SK-N-SH treated with all-trans-retinoic acid at 6 μM for 48 hours (cell line): Measurements from ENCODE around the gene RHBDL1.

Experiments
- ATAC-seq: fragments of 200-7000 bp; cut with Tn5 transposase; 3 replicates; pipeline ENCODE4 v1.9.1; 2020; ENCODE audit warnings: mild to moderate bottlenecking, moderate library complexity
- BACH2 ChIP-seq: fragments of 250-450 bp; sonication (Bioruptor Pico); IDR thresholded peaks from 2 replicates; pipeline ENCODE4 v1.9.0; 2021; ENCODE audit warnings: mild to moderate bottlenecking, borderline replicate concordance
- CREB5 ChIP-seq: fragments of 250-450 bp; sonication (Bioruptor Pico); IDR thresholded peaks from 2 replicates; pipeline ENCODE4 v1.5.1; 2020; ENCODE audit warnings: low read depth, mild to moderate bottlenecking, moderate library complexity
- CSDC2 ChIP-seq: fragments of 250-450 bp; sonication (Bioruptor Pico); IDR thresholded peaks from 2 replicates; pipeline ENCODE4 v1.5.0; 2020; ENCODE audit warnings: mild to moderate bottlenecking, moderate library complexity
- ESRRG ChIP-seq: fragments of 250-450 bp; sonication (Bioruptor Pico); IDR thresholded peaks from 2 replicates; pipeline ENCODE4 v1.6.1; 2021; ENCODE audit warnings: mild to moderate bottlenecking
- GLIS3 ChIP-seq: fragments of 250-450 bp; sonication (Bioruptor Pico); IDR thresholded peaks from 2 replicates; pipeline ENCODE4 v1.5.0; 2020; ENCODE audit warnings: mild to moderate bottlenecking, moderate library complexity
- ISL1 ChIP-seq: fragments of 250-450 bp; sonication (Bioruptor Pico); IDR thresholded peaks from 2 replicates; pipeline ENCODE4 v2.1.2; 2022; ENCODE audit warnings: mild to moderate bottlenecking, moderate library complexity
- OSR1 ChIP-seq: fragments of 250-450 bp; sonication (Bioruptor Pico); IDR thresholded peaks from 2 replicates; pipeline ENCODE4 v1.8.0; 2022; ENCODE audit warnings: moderate library complexity, mild to moderate bottlenecking, inconsistent platforms
- PATZ1 ChIP-seq: fragments of 250-450 bp; sonication (Bioruptor Pico); IDR thresholded peaks from 2 replicates; pipeline ENCODE4 v1.8.0; 2020; ENCODE audit warnings: mild to moderate bottlenecking, moderate library complexity, borderline replicate concordance
- POU6F1 ChIP-seq: fragments of 250-450 bp; sonication (Bioruptor Pico); IDR thresholded peaks from 2 replicates; pipeline ENCODE4 v1.8.0; 2021; ENCODE audit warnings: low read depth, mild to moderate bottlenecking, moderate library complexity, borderline replicate concordance
- PPARA ChIP-seq: fragments of 250-450 bp; sonication (Bioruptor Pico); IDR thresholded peaks from 2 replicates; pipeline ENCODE4 v1.5.0; 2020; ENCODE audit warnings: mild to moderate bottlenecking, borderline replicate concordance
- RARB ChIP-seq: fragments of 250-450 bp; sonication (Bioruptor Pico); IDR thresholded peaks from 2 replicates; pipeline ENCODE4 v1.8.0; 2021; ENCODE audit warnings: mild to moderate bottlenecking, moderate library complexity
- SNAI2 ChIP-seq: fragments of 250-450 bp; sonication (Bioruptor Pico); IDR thresholded peaks from 2 replicates; pipeline ENCODE4 v1.5.0; 2020; ENCODE audit warnings: mild to moderate bottlenecking, moderate library complexity
- TCF4 ChIP-seq: fragments of 250-450 bp; sonication (Bioruptor Pico); IDR thresholded peaks from 2 replicates; pipeline ENCODE4 v1.8.0; 2021; ENCODE audit warnings: mild to moderate bottlenecking, moderate library complexity, borderline replicate concordance
- TOX ChIP-seq: fragments of 250-450 bp; sonication (Bioruptor Pico); IDR thresholded peaks from 2 replicates; pipeline ENCODE4 v1.8.0; 2021; ENCODE audit warnings: mild to moderate bottlenecking, moderate library complexity, borderline replicate concordance
- TSHZ2 ChIP-seq: fragments of 250-450 bp; sonication (Bioruptor Pico); IDR thresholded peaks from 2 replicates; pipeline ENCODE4 v1.5.0; 2020; ENCODE audit warnings: mild to moderate bottlenecking, moderate library complexity
- ZC3H10 ChIP-seq: fragments of 250-450 bp; sonication (Bioruptor Pico); IDR thresholded peaks from 2 replicates; pipeline ENCODE4 v1.5.1; 2021; ENCODE audit warnings: mild to moderate bottlenecking, moderate library complexity
- ZFP3 ChIP-seq: fragments of 250-450 bp; sonication (Bioruptor Pico); IDR thresholded peaks from 2 replicates; pipeline ENCODE4 v1.5.0; 2020; ENCODE audit warnings: mild to moderate bottlenecking, moderate library complexity
- ZFP30 ChIP-seq: fragments of 450-650 bp; formaldehyde crosslinking; IDR thresholded peaks from 2 replicates; pipeline ENCODE4 v1.5.0; 2022; ENCODE audit warnings: mild to moderate bottlenecking, moderate library complexity
- ZNF565 ChIP-seq: fragments of 450-650 bp; formaldehyde crosslinking; conservative IDR thresholded peaks from 2 replicates; pipeline ENCODE4 v1.5.0; 2020; ENCODE audit warnings: low read depth, mild to moderate bottlenecking, moderate library complexity
- ZNF70 ChIP-seq: fragments of 450-650 bp; formaldehyde crosslinking; IDR thresholded peaks from 2 replicates; pipeline ENCODE4 v1.5.0; 2020; ENCODE audit warnings: mild to moderate bottlenecking, moderate library complexity
- ZNF8 ChIP-seq: fragments of 450-650 bp; formaldehyde crosslinking; IDR thresholded peaks from 2 replicates; pipeline ENCODE4 v1.5.0; 2020; ENCODE audit warnings: mild to moderate bottlenecking, moderate library complexity
- TF ChIP-seq, protein P1 (sequence below): fragments of 250-450 bp; sonication (Bioruptor Pico); IDR thresholded peaks from 2 replicates; pipeline ENCODE4 v1.5.1; 2021; ENCODE audit warnings: mild to moderate bottlenecking, moderate library complexity

RHBDL1 gene

GRCh38 chr16:646679-647172 lies 28.7 kb upstream of the RHBDL1 start:
- ATAC-seq: no peak
- no peak for TF ChIP-seq ZC3H10 (CRISPR knock-in tag)
- TF ChIP-seq ZFP30 (CRISPR knock-in tag): no peak
- no peak for TF ChIP-seq TCF4
- TF ChIP-seq CREB5 (CRISPR knock-in tag): no peak
- TF ChIP-seq RARB: no peak
- TF ChIP-seq GLIS3: no peak

DNA sequence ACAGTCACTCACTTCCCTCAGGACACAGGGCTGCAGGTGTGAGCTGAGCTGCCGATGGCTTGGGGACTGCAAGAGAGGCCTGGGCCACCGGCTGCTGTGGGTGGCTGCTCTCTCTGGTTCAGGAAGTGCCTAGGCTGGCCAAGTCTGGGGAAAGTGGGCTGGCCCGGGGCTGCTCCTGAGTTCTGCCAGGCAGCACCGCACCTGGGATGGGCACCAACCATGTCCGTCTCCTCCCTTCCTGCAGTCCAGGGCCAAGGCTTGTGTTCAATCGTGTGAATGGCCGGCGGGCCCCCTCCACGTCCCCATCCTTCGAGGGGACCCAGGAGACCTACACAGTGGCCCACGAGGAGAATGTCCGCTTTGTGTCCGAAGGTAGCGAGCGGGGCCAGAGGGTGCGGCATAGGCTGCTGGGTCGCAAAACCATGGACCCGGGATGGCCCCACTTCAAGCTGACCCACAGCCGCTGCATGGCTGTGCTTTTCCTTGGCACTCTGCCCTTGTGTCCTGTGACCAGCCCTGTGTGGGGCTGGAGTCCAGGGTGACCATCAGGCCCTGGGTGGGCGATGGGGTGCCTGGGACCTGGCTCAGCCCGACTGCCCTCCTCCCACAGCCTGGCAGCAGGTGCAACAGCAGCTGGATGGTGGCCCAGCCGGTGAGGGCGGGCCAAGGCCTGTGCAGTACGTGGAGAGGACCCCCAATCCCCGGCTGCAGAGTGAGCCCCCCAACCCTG lies 28.1 kb upstream of the RHBDL1 start:
- TF ChIP-seq ZNF8 (CRISPR knock-in tag) (no peak), ZNF70 (no peak), SNAI2 (CRISPR knock-in tag) (no peak), ZFP3 (CRISPR knock-in tag) (no peak), CREB5 (CRISPR knock-in tag) (no peak), ZNF565 (CRISPR knock-in tag) (no peak)
- TF ChIP-seq, all 23 proteins: peak for 0
- ATAC-seq: no peak

DNA sequence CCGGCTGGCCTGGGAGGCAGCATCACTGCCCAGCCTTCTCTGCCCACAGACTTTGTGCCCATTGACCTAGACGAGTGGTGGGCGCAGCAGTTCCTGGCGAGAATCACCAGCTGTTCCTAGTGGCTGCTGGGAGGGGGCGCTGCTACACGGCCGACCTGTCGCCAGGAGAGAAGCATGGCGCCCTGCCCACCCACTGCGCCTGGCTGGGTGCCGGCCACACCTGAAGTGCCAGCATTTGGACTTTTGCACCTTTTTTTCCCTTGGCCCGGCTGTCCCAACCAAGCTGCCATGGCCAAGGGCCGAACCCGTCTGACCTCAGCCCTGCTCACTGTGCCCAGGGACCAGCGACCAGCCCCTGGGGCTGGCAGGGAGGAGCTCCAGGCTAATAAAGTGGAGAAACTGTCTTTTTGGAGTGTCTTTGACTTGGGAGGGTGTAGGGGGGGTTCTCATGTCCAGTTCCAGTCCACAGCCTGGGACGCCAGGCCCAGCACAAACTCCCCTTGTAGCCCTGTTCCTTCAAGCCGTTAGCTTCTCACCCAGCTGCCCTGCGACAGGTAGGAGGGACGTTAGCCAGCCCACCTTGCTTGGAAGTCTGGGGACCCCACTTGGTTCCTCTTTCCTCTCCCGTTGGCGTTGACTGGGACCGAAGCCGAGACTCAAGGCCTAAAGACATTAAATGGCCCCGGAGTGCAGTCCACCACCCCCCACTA lies 27.2 kb upstream of the RHBDL1 start:
- peak; percentile 41 for ATAC-seq
- TF ChIP-seq, protein P1, sequence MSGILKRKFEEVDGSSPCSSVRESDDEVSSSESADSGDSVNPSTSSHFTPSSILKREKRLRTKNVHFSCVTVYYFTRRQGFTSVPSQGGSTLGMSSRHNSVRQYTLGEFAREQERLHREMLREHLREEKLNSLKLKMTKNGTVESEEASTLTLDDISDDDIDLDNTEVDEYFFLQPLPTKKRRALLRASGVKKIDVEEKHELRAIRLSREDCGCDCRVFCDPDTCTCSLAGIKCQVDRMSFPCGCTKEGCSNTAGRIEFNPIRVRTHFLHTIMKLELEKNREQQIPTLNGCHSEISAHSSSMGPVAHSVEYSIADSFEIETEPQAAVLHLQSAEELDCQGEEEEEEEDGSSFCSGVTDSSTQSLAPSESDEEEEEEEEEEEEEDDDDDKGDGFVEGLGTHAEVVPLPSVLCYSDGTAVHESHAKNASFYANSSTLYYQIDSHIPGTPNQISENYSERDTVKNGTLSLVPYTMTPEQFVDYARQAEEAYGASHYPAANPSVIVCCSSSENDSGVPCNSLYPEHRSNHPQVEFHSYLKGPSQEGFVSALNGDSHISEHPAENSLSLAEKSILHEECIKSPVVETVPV (CRISPR knock-in tag): no peak
- no peak for TF ChIP-seq TOX
- TF ChIP-seq CREB5 (CRISPR knock-in tag): no peak
- TF ChIP-seq ZFP30 (CRISPR knock-in tag): no peak
- TF ChIP-seq TSHZ2 (CRISPR knock-in tag): no peak
- no peak for TF ChIP-seq CSDC2 (CRISPR knock-in tag)
- no peak for TF ChIP-seq POU6F1 (CRISPR knock-in tag)
- TF ChIP-seq ISL1 (CRISPR knock-in tag): no peak
- TF ChIP-seq RARB: no peak
- TF ChIP-seq TCF4: no peak
- TF ChIP-seq PATZ1 (CRISPR knock-in tag): no peak
- no peak for TF ChIP-seq PPARA (CRISPR knock-in tag)
- TF ChIP-seq GLIS3: no peak
- no peak for TF ChIP-seq ZNF565 (CRISPR knock-in tag)
- no peak for TF ChIP-seq OSR1 (CRISPR knock-in tag)
- TF ChIP-seq ZFP3 (CRISPR knock-in tag): no peak
- no peak for TF ChIP-seq BACH2 (CRISPR knock-in tag)
- no peak for TF ChIP-seq ESRRG
- TF ChIP-seq ZNF70: no peak
- TF ChIP-seq ZC3H10 (CRISPR knock-in tag): no peak
- TF ChIP-seq, all 23 proteins: peak for 0
